GM18867 (cell line): ENCODE results near the gene SAMD8.
"Not testable (repeated sequence)": the region's sequence is repeated elsewhere in the genome, so short reads cannot be mapped to it uniquely, and the experiment has no call there.

Source experiments
- ATAC-seq: cut with Tn5 transposase; IDR thresholded peaks from one replicate; pipeline ENCODE4 v1.9.1; 2021; ENCODE audit warnings: mild to moderate bottlenecking, moderate library complexity; ENCODE audit not compliant: unreplicated experiment

Gene SAMD8

DNA sequence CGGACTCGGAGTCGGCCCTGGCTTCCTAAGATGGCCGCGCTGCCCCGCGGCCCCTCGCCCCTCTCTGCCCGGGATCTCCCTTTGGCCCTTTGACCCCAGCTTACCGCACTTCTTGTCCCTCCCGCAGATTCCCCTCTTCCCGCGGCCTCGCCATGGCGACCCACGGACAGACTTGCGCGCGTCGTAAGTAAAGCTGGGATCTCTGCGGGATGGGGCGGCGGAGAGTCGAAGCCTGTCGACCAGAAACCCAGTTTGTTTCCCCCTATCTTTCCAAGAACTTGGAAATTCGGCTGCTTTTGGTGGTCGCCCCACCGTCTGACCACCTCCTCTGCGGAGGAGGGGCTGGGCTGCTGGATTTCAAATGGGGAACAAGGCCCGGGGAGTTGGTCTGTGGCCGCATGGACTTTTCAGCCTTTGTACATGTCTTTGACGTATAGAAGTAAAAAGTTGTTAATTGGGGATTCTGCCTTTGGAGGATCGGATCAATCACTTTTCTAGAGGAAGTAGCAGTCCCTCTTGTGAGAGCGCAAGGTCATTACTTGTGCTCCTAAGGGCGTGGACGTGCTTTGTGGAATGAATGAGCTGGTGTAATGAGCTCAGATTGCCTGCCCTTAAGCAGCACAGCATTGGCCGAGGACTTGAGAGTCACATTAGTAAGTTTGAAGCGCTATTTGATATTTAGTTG is 99.7 kb downstream of the SAMD8 start:
- no peak for ATAC-seq

DNA sequence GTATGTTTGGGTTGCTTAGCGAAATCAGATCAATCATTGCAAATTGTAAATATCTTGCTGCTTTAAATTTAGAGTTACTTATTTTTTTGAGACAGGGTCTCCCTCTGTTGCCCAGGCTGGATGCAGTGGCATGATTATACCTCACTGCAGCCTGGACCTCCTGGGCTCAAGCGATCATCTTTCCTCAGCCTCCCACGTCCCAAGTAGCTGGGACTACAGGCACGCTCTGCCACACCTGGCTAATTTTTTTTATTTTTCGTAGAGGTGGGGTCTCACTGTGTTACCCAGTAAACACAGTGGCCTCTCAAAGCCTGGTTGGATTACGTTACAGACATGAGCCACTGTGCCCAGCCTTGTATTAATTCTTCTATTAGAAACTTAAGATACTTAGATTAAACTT is 100.9 kb downstream of the SAMD8 start:
- ATAC-seq: no peak

DNA sequence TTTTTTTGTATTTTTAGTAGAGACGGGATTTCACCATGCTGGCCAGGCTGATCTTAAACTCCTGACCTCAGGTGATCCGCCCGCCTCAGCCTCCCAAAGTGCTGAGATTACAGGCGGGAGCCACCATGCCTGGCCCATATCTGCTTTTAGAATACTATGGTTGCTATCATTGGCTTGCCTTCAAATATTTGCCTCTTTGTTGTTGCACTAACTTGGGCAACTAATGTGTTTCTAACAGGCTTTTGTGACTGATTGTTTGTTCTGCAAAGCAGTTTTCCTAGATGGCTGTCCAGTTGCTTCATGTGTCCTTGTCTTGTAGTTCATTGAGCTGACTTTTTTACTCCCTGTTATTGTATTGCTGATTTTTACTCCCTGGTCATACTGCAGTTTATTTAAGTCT is 108.8 kb downstream of the SAMD8 start:
- no peak for ATAC-seq

GRCh38 chr10:75221492-75221891 is 110.0 kb downstream of the SAMD8 start:
- not testable (repeated sequence) for ATAC-seq

- no peak for ATAC-seq
These were observed 112.1 kb downstream of the SAMD8 start for GRCh38 chr10:75223507-75223906.

DNA sequence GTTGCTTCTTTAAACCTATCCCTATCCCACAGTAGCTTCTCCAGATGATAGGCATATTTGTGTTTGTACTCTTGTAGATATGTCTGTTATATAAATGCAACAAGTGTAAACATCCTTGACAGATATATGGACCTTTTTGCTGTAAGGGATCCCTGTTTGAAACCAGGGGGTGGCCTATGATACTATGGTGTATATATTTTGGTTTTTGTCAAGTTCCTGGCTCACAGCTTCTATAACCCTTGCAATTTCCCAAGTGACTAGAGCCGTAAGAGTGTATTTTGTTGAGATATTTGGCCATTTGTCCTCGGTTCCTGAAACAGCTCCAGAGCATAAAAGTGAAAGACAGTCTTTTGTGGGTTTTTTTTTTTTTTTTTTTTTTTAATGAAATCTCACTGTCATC is 114.6 kb downstream of the SAMD8 start:
- ATAC-seq: no peak

GRCh38 chr10:75226656-75227055 is 115.2 kb downstream of the SAMD8 start:
- no peak for ATAC-seq

DNA sequence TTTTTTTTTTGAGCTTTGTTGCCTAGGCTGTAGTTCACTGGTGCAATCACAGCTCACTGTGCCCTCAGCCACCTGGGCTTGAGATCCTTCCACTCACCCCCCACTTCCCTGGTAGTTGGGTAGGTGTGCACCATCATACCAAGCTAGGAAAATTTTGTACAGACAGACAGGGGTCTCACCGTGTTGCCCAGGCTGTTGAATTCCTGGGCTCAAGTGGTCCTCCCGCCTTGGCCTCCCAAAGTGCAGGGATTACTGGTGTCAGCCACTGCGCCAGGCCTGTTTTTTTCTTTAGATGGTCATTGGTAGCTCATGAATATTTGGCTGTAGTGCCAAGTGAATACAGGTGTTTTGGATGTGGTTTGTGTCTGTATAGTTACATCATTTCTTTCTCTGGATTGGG is 116.8 kb downstream of the SAMD8 start:
- no peak for ATAC-seq

DNA sequence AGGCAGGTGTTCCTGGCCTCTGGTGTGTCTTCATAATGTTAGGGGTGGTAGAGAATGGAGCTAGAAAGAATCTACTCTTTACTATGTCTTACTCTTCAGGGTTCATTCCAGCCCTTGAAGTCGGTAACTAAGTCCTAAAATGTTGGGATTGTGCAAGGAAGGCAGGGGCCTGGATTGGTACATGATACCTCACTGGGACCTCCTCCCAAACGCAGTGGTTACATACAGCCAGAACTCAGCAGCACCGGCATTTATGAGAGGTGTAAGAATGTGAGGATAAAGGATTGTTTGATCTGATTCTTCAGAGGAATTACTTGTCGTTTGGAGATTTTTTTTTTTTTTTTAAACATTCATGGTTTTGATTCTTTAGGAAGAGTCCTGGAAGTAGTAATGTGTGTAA is 117.4 kb downstream of the SAMD8 start:
- ATAC-seq: no peak

DNA sequence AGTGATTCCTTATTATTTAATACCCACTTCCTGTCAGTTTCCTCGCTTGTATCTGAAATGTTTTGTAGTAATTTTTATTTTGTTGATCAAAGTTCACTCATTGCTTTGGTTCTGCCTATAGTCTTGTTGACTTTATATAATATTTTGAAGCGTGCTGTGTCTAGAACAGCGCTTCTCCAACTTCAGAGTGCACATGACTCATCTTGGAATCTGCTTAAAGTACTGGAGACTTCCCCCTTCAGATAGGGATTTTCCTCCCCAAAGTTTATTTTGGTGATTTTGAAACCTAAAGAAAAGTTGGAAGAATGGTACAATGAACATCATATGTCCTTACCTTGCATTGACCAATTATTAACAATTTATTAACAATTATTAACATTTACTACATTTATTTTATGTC is 118.5 kb downstream of the SAMD8 start:
- no peak for ATAC-seq

DNA sequence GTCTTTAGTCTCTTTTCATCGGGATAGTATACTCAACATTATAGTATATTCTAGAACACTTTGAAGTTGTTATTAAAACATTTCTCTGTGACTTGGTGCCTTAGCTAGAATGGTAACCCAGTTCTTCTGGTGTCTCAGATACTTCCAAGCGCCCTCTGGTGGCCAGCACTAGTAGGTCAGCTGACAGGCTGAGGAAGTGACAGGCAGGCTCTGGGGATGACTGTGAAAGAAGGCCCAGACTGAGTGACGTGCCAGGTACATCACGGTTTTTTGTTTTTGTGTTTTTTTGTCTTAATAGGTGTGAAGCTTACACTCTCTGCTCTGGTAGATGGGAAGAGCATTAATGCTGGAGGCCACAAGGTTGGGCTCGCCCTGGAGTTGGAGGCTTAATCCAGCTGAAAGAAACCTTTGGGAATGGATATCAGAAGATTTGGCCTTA is 119.2 kb downstream of the SAMD8 start:
- ATAC-seq: peak; percentile 39
